Activated naive CD8-positive, alpha-beta T cell treated with anti-CD3 and anti-CD28 coated beads, Interleukin-2, amount 10 ng/mL, durations not matched to agents 7 days and 5 days (primary cell): ENCODE results near the gene RASAL3. TPM values are rescaled to one million over a fixed set of nuclear protein-coding genes. Genes with fewer than 3 reads are reported as not detected.

Experiments
- ATAC-seq: fragments of 150-1000 bp; cut with Tn5 transposase; one replicate; pipeline ENCODE4 v1.10.0; 2021; ENCODE audit warnings: low read depth, moderate library complexity
- POLR2A ChIA-PET: fragments of 350-600 bp; sonication (Branson Sonifier 250); formaldehyde crosslinking; loops from one replicate; lab custom pipeline; 2021; ENCODE audit warnings: antibody characterized with exemption; lab: Charles Lee
- DNase-seq: peaks from one replicate; pipeline ENCODE4 v3.0.0; 2021
- H3K27ac Mint-ChIP-seq: one replicate; pipeline ENCODE4 v1.8.0; 2022; ENCODE audit warnings: mild to moderate bottlenecking, mixed read lengths
- H3K27me3 Mint-ChIP-seq: one replicate; pipeline ENCODE4 v1.8.0; 2022; ENCODE audit warnings: mild to moderate bottlenecking, moderate library complexity, mixed read lengths
- H3K36me3 Mint-ChIP-seq: one replicate; pipeline ENCODE4 v1.8.0; 2021; ENCODE audit warnings: mild to moderate bottlenecking, mixed read lengths
- H3K4me1 Mint-ChIP-seq: one replicate; pipeline ENCODE4 v1.8.0; 2021; ENCODE audit warnings: mixed read lengths
- H3K4me3 Mint-ChIP-seq: one replicate; pipeline ENCODE4 v1.8.0; 2022; ENCODE audit warnings: mild to moderate bottlenecking, moderate library complexity, mixed read lengths
- H3K9me3 Mint-ChIP-seq: one replicate; pipeline ENCODE4 v1.8.0; 2021; ENCODE audit warnings: mixed read lengths
- total RNA-seq, 2 experiments: library from RNA; stranded (reverse); gene quantifications; one replicate each; pipeline ENCODE4 v1.2.3, GENCODE V29; 2021

RASAL3 gene
- total RNA-seq, 2 experiments from 2014 or later = 168 to 172 TPM

DNA sequence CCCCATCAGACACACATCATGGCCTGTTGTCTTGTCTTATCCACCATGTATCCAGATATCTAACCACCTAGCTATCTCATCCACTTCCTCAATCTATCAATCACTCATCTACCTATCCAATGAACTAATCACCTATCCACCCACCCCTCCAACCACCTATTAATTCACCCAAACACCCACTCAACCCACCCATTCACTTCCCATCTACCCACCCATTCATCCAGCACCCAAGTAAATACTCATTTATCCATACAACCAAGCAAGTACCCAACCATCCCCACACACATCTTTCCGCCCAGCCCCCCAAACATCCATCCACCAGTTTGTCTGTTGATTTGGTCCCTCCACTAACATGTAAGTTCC, 13.8 kb downstream of the RASAL3 start:
- DNase-seq (no peak), ATAC-seq (no peak)
- Mint-ChIP-seq H3K4me1 (peaks cover 30% of the 10 kb centered on the region), H3K9me3 (no peaks in the 10 kb centered on the region), H3K27ac (peak overlapping the region; percentile 89), H3K36me3 (peaks cover 31% of the 10 kb centered on the region), H3K27me3 (no peaks in the 10 kb centered on the region), H3K4me3 (peak overlapping the region; percentile 83)
- POLR2A ChIA-PET = interaction anchor here (0.8 to 3.5 kb wide), 6 partner anchors 8 to 31 kb away, joined by 3 to 12 read pairs (median 6); partner anchors contain the start of gene AKAP8L

DNA sequence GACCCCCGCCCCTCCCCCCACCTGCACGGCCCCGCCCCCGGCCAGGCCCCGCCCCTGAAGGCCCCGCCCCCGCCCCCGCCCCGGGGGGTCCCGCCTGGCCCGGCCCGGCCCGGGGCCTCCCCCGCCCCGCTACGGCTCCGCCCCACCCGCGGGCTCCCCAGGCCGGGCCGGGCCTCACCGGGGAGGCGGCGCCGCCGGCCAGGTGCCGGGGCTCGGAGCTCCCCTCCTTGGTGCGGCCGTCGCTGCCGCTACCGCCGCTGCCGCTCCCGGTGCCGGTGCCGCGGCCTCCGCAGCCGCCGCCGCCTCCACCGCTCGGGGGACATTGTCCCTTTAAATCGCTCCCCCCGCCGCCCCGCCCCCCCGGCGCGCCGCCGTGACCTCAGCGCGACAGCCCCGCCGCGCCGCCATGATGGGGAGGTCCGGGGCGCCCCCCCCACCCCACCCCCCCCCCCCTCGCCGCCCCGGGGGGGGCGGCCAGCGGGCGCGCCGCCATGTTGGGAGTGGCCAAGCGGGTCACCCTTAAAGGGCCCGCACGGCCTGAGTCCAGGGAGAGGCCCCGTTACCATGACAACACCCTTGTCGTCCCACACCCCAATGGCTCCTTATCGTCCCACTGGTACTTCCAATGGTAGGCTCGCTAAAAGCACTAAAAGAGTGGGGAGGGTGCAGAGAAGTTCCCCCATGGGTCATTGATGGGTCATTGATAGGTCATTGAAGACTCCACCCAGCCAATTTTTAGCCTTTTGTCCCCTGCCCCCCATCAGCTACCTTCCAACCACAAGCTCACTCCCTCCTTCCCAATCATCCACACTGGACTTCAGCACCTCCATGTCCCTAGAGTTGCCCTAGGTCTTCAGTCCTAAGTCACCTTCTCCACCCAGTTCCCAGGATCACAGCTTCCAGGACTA, 14.5 kb downstream of the RASAL3 start, which contains the start of gene WIZ:
WIZ (minus strand) TSS at position 337 of the 908 bp plus-strand sequence. CDS start 1,649 bp downstream, outside the sequence.
- H3K9me3 Mint-ChIP-seq = no peaks in the 10 kb centered on the region
- H3K4me3 Mint-ChIP-seq = peak within 1 kb of the TSS; percentile 83
- ATAC-seq (peak; percentile 68), DNase-seq (peak; percentile 92)
- POLR2A ChIA-PET = interaction anchor here (0.8 to 3.5 kb wide), 8 partner anchors 9 to 105 kb away, joined by 3 to 12 read pairs (median 4); partner anchors contain the start of gene AKAP8L
- peak within 1 kb of the TSS; percentile 89 for H3K27ac Mint-ChIP-seq
- no peaks in the 10 kb centered on the region for H3K27me3 Mint-ChIP-seq
- peaks cover 26% of the 10 kb centered on the region for H3K36me3 Mint-ChIP-seq
- peaks cover 25% of the 10 kb centered on the region for H3K4me1 Mint-ChIP-seq

DNA sequence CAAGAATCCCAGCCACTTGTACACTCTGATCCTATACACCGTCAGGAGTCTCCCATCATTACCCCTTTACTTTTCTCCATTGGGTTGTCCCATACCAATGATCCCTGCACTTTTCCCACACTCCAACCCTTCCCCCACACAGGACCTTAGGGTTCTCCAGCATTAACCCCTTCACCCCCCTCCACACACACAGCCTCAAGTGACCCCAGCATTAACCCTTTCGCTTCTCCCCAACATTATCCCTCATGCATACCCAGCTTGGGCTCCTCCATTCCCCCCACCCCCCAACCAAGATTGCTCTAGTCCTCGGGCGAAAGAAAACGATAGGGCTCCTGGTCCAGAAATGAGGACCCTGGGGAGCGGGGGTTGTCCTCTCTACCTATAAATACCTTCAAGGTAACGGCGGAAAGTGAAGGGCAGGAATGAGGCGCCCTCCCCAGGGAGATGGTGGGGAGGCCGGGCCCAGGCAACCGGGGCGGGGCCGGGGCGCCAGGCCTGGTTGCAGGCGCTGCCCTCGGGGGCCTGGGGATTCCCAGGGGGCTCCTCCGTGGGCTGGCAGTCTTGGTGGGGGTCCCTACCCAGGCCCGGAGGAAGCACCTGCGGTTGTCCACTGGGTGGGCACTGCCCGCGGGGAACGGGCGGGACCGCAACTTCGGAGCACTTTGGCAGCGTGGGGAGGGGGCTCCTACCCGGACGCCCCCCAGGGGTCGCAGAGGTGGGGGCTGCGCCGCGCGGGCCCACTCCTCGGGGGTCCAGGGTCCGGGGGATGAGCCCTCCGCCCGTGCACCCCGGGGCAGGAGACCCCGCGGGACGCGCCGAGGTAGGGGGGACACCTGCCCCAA, 15.3 kb downstream of the RASAL3 start:
- Mint-ChIP-seq H3K27ac (peak overlapping the region; percentile 40), H3K27me3 (no peaks in the 10 kb centered on the region), H3K4me1 (peaks cover 23% of the 10 kb centered on the region), H3K9me3 (no peaks in the 10 kb centered on the region), H3K36me3 (peaks cover 20% of the 10 kb centered on the region), H3K4me3 (peak overlapping the region; percentile 73)
- no peak for DNase-seq
- ATAC-seq = no peak
- POLR2A ChIA-PET = interaction anchor here (0.6 to 3.5 kb wide), 10 partner anchors 13 to 146 kb away, joined by 3 to 12 read pairs (median 6); partner anchors contain the start of gene AKAP8L

DNA sequence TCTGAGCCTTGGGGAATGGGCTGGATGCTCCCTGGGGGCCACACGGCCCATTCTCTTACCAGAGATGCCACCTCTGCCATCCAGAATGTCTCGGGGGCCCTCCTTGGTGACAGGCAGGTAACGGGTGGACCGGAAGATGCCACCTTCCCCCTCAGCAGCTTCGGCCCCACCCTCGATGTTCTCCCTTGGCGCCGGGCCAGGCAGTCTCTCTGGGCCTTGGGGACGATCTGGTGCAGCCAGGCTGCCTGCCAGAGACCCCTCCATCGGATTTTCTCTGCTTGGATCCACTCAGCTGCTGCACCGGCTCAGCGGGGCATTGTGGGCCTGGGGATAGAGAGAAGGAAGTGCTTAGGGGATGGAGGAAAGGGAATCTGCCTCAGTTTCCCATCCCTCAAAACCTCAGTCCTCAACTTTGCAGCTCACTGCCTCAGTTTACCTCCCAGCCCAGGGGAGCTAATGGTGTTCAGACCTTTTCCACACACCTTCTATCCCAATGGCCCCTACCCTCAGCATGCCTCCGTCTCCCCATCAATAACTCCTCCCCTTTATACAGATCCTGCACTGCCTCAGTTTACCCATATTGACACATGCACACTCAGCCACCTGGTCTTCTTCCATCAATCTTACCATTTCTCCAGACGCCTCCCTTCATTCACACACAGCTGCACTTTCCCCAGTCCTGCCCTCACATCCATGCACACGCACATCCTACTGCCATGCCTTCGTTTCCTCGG, 16.1 kb downstream of the RASAL3 start:
- H3K9me3 Mint-ChIP-seq = no peaks in the 10 kb centered on the region
- H3K36me3 Mint-ChIP-seq = peaks cover 13% of the 10 kb centered on the region
- no peaks in the 10 kb centered on the region for H3K27me3 Mint-ChIP-seq
- no peak for DNase-seq
- peak overlapping the region; percentile 73 for H3K4me3 Mint-ChIP-seq
- H3K4me1 Mint-ChIP-seq = peaks cover 17% of the 10 kb centered on the region
- no peak for ATAC-seq
- H3K27ac Mint-ChIP-seq = peak overlapping the region; percentile 40
- POLR2A ChIA-PET = interaction anchor here (1.2 to 2.0 kb wide), 3 partner anchors 15 to 29 kb away, joined by 3 to 11 read pairs (median 10); partner anchors contain the start of gene AKAP8L

DNA sequence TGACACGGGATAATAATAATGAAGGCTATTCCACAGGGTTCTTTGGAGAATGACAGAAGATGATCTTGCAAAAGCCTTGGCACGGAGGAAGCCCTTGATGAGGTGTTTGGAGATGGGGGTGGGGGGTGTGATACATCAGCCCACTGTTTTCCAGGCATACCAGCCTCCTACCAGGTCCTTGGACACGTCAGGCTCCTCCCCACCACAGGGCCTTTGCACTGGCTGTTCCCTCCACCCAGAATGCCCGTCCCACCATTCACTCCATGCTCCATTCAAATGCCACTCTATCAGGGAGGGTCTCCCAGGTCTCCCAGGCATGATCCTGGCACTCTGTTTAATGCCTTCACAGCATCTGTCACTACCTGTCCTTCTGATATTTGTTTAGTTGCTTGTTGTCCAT, 17.3 kb downstream of the RASAL3 start:
- no peak for DNase-seq
- no peaks in the 10 kb centered on the region for H3K9me3 Mint-ChIP-seq
- no peak overlapping the region for H3K27ac Mint-ChIP-seq
- ATAC-seq = no peak
- peaks cover 17% of the 10 kb centered on the region for H3K4me1 Mint-ChIP-seq
- H3K27me3 Mint-ChIP-seq = no peaks in the 10 kb centered on the region
- H3K4me3 Mint-ChIP-seq = no peak overlapping the region
- POLR2A ChIA-PET = interaction anchor here (1.8 to 2.0 kb wide), 2 partner anchors 14 to 16 kb away, joined by 10 to 11 read pairs; no protein-coding TSS in a partner anchor
- H3K36me3 Mint-ChIP-seq = peaks cover 11% of the 10 kb centered on the region

DNA sequence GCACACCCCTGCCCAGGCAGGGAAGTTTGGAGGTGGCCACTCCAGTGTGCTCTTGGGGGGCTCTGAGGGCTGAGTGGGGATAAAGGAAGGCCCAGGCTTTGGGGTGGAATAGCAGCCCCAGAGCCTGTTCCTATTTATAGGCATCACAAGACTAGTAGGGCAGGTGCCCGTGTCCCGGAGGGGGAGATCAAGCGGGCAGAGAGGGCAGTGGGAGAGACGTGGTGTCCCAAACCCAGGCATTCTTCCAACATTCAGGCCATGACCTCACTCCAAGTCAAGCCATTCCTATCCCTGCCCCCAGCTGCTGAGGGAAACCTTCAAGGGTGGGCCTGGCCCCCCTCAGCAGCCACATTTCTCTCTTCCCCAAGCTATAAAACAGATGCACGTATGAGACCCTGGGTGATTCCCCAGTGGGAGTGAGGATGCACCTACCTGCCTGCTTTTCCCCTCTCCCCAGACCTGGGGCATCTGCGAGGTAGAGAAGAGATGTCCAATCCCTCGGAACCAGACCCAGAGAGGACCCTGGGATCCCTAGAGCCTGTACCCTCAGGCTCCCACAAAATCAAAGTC, 18.5 kb downstream of the RASAL3 start:
- DNase-seq (no peak), ATAC-seq (no peak)
- H3K36me3 Mint-ChIP-seq = peaks cover 6% of the 10 kb centered on the region
- no peak overlapping the region for H3K27ac Mint-ChIP-seq
- peaks cover 16% of the 10 kb centered on the region for H3K4me1 Mint-ChIP-seq
- no peaks in the 10 kb centered on the region for H3K9me3 Mint-ChIP-seq
- POLR2A ChIA-PET = interaction anchor here (0.7 to 1.5 kb wide), 2 partner anchors 10 to 13 kb away, joined by 3 read pairs; no protein-coding TSS in a partner anchor
- H3K27me3 Mint-ChIP-seq = no peaks in the 10 kb centered on the region
- H3K4me3 Mint-ChIP-seq = no peak overlapping the region

DNA sequence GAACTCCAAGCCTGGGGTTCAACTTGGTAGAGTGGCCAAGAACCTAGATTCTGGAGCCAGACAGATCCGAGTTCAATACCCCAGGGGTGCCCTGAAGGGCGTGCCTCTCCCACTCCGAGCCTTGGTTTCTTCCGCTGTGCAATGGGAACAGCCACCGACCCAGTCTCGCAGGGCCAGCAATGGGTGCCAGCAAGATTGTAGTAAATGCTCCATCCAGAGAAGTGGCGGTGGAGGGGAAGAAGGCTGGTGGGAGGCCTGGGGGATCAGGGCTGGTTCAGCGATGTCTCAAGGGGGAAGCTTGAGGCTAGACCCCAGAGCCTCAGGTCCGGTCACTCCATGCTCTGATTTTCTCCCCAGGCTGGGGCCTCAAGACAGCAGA, 19.1 kb downstream of the RASAL3 start:
- H3K27ac Mint-ChIP-seq = no peak overlapping the region
- H3K36me3 Mint-ChIP-seq = peaks cover under 1% of the 10 kb centered on the region
- H3K9me3 Mint-ChIP-seq = no peaks in the 10 kb centered on the region
- ATAC-seq (no peak), DNase-seq (no peak)
- no peak overlapping the region for H3K4me3 Mint-ChIP-seq
- no peaks in the 10 kb centered on the region for H3K27me3 Mint-ChIP-seq
- POLR2A ChIA-PET = interaction anchor here (1.5 kb wide), 2 partner anchors 9 to 12 kb away, joined by 3 to 5 read pairs; no protein-coding TSS in a partner anchor
- peaks cover 10% of the 10 kb centered on the region for H3K4me1 Mint-ChIP-seq

DNA sequence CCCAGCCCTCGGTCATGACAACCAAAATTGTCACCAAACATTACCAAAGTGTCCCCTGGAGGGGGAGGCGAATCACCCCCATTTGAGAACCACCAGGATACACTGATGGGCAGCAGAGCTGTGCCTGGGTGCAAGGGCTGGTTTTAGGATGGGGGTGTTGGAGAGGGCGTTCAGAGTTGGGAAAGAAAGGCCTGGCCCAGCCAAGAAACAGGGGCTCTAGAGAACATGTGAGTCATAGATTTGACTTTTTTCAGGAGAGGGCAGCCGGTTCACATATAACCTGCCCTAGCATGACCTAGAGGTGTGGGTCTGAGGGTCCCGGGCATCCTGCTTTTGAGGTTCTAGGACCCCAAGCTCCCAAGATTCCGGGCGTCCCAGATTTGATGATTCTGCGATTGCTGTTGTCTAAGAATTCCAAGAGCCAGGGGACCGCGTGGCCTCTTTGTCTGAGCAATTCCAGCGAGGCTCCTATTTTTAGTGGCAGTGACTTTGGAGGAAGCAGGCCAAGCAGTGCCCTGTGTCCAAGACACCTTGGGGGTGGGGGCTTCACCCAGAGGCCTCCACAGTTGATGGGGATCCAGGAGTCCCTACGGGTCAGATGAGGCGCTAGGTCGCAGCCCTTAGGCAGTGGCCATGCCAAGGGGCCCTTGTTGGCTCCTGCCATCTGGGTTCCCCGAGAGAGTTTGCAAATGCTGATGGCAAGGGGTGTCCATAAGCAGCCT, 19.7 kb downstream of the RASAL3 start:
- POLR2A ChIA-PET = interaction anchor here (1.5 kb wide), 1 partner anchor 12 kb away, joined by 5 read pairs; no protein-coding TSS in a partner anchor
- Mint-ChIP-seq H3K36me3 (no peaks in the 10 kb centered on the region), H3K4me3 (no peak overlapping the region), H3K4me1 (peaks cover 8% of the 10 kb centered on the region), H3K9me3 (no peaks in the 10 kb centered on the region), H3K27ac (no peak overlapping the region), H3K27me3 (no peaks in the 10 kb centered on the region)
- DNase-seq = no peak
- ATAC-seq = no peak

DNA sequence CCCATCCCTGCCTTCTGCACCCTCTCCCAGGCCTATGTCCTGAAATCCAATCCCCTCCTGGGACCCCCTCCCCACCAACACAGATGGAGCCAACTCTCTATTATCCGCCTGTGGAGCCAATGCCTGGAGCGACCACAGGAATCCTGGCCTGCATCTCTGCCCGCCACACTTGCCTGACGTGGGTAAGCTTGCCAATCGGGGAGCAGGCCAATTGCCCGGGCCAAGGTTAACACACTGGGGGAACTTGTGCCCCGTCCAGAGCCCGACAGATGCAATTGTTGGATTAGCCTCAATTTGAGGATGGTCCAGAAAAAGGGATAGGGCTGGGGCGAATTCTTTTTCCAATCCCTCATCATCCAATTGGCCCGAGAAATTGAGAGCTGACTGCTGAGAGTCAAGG, 20.5 kb downstream of the RASAL3 start:
- POLR2A ChIA-PET = interaction anchor here (1.5 kb wide), 1 partner anchor 11 kb away, joined by 5 read pairs; no protein-coding TSS in a partner anchor
- ATAC-seq = no peak
- no peak overlapping the region for H3K27ac Mint-ChIP-seq
- no peak for DNase-seq
- H3K4me3 Mint-ChIP-seq = no peak overlapping the region
- H3K36me3 Mint-ChIP-seq = no peaks in the 10 kb centered on the region
- H3K4me1 Mint-ChIP-seq = peaks cover 7% of the 10 kb centered on the region
- no peaks in the 10 kb centered on the region for H3K9me3 Mint-ChIP-seq
- H3K27me3 Mint-ChIP-seq = no peaks in the 10 kb centered on the region

DNA sequence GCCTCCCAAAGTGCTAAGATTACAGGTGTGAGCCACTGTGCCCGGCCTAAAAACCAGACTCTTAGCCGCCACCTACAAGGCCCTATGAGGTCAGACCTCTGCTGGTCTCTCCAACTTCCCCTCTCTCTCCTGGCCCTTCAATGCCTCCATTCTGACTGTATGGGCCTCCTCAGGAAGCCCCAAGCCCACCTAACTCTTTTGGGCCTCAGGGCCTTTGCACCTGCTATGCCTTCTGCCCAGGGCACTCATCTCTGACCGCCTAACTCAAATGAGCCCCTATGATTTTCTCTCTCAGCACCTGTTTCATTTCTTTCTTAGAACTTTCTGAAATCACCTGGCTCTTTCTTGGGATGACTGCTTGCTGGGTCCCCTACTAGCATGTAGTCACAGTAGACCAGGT, 21.0 kb downstream of the RASAL3 start:
- no peak overlapping the region for H3K27ac Mint-ChIP-seq
- ATAC-seq (no peak), DNase-seq (no peak)
- H3K4me1 Mint-ChIP-seq = peaks cover 2% of the 10 kb centered on the region
- POLR2A ChIA-PET = no interaction called here
- H3K36me3 Mint-ChIP-seq = no peaks in the 10 kb centered on the region
- no peaks in the 10 kb centered on the region for H3K27me3 Mint-ChIP-seq
- H3K4me3 Mint-ChIP-seq = no peak overlapping the region
- no peaks in the 10 kb centered on the region for H3K9me3 Mint-ChIP-seq

DNA sequence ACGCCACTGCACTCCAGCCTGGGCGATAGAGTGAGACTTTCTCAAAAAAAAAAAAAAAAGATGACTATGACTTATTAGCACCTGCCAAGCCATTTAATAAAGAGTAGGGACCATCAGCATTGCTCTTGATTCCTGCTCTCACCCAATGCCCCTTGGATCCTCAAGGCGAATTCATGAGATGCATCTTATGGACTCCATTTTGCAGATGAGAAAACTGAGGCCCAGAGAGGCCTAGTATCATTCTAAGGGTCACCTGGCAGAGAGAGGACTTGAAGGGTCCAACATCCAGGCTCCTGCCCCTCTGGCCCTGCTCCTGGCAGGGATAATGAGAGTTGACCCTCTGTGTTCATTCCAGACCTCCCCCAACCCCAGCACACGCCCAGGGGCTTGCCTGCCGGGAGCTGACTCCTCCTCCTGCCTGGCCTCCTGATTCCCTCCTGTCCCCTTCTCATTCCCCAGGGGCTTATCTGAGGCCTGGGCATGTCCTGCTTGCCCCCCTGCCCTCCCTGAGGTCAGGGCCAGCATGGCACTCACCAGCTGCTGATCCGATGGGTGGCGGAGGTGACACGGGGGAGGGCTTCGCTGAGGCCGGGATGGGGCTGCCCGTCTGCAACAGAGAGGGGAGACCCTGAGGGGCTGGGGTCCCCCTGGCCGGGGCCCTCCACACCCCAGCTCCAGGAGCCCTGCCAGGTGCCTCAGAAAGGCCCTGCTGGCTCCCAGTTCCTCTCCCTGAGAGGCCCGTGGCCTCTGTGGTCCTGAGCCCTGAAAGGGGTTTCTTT, 22.0 kb downstream of the RASAL3 start:
- H3K4me1 Mint-ChIP-seq = peaks cover under 1% of the 10 kb centered on the region
- H3K36me3 Mint-ChIP-seq = no peaks in the 10 kb centered on the region
- no peaks in the 10 kb centered on the region for H3K9me3 Mint-ChIP-seq
- ATAC-seq = no peak
- no peak overlapping the region for H3K27ac Mint-ChIP-seq
- POLR2A ChIA-PET = interaction anchor here (0.9 kb wide), 1 partner anchor 23 kb away, joined by 4 read pairs; no protein-coding TSS in a partner anchor
- no peaks in the 10 kb centered on the region for H3K27me3 Mint-ChIP-seq
- H3K4me3 Mint-ChIP-seq = no peak overlapping the region
- DNase-seq = no peak
